ENCODE data around the gene KCNJ16.

Gene KCNJ16

DNA sequence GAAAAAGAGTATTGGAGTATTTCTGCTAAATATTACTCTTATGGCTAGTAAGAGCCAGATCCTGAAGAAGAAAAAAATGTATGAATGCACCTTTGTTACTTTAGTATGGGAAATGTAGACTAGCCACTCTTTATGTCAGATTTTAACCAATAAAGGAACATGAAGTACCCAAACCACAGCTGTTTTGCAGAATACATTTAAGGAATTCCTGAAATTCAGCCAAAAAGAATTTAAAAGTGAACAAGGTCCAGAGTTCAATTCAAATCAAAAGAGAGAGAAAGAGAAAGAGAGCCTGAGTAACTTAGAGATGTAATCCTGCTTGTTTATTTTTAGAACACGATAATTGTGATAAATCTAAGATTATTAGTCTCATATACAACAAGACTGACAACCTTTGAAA lies 1.2 kb downstream of the KCNJ16 start:
- no peak for DNase-seq (ENCODE audit: extremely low read depth, low read depth)
- TF ChIP-seq, protein P1, sequence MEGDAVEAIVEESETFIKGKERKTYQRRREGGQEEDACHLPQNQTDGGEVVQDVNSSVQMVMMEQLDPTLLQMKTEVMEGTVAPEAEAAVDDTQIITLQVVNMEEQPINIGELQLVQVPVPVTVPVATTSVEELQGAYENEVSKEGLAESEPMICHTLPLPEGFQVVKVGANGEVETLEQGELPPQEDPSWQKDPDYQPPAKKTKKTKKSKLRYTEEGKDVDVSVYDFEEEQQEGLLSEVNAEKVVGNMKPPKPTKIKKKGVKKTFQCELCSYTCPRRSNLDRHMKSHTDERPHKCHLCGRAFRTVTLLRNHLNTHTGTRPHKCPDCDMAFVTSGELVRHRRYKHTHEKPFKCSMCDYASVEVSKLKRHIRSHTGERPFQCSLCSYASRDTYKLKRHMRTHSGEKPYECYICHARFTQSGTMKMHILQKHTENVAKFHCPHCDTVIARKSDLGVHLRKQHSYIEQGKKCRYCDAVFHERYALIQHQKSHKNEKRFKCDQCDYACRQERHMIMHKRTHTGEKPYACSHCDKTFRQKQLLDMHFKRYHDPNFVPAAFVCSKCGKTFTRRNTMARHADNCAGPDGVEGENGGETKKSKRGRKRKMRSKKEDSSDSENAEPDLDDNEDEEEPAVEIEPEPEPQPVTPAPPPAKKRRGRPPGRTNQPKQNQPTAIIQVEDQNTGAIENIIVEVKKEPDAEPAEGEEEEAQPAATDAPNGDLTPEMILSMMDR (IDR thresholded peaks at IDR 0.05; ENCODE audit: low read depth, low read length), result no peak

DNA sequence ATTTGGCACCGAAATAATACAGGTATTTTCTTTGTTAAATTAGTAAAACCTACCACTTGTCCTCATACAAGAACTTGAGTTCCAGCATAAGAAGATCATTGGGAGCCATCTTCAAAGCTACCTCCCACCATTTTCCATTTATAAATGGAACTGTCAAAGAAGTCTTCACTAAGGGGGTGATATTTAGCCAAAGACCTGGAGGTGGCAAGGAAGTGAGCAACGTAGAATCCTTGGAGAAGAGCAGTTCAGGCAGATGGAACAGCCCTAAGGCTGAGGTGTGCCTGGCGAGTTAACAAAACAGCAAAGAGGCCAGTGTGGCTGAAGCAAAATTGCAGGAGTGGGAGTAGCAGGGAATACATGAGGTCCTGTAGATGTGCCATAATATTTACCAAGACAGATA lies 1.8 kb downstream of the KCNJ16 start:
- no peak for DNase-seq (ENCODE audit: extremely low read depth, low read depth)
- TF ChIP-seq, protein P1 (IDR thresholded peaks at IDR 0.05; ENCODE audit: low read depth, low read length), result no peak

DNA sequence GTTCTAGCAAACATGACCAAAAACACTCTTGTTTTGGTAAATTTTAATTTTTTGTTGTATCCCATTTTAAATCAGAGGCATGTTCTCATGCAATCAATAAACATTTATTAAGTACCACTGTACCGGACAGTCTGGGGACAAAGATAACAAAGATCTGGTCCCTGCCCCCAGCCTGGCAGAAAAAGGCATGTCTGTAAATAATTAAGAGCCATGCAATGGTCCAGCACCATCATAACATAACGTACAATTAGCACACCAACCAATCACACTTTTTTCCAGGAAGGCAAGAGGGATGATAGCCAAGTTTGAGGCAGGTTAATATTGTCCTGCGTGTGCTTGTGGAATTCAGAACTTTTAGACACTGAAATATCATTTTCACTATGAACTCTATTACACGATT lies 3.5 kb downstream of the KCNJ16 start:
- TF ChIP-seq, protein P1 (IDR thresholded peaks at IDR 0.05; ENCODE audit: low read depth, low read length), result no peak
- no peak for DNase-seq (ENCODE audit: extremely low read depth, low read depth)

DNA sequence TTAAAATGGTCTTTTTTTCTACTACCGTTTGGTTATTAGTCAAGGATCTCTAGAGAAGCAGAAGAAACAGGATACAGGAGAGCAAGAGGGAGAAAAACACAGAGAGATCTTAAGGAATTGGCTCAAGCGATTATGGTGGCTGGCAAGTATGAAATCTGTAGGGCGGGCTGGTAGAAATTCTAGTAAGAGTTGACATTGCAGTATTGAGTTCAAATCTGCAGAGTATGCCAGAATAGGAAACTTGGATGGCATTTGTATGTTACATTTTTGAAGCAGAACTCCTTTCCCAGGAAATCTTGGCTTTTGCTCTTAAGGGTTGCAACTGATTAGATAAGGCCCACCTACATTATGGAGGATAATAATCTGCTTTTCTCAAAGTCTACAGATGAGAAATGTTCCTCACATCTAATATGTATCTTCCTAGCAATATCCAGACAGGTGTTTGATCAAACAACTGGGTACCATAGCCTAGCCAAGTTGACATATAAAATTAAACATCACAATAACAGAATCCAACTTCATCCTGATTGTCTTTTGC lies 4.0 kb downstream of the KCNJ16 start:
- TF ChIP-seq, protein P1 (IDR thresholded peaks at IDR 0.05; ENCODE audit: low read depth, low read length), result no peak
- DNase-seq (ENCODE audit: extremely low read depth, low read depth), result no peak

DNA sequence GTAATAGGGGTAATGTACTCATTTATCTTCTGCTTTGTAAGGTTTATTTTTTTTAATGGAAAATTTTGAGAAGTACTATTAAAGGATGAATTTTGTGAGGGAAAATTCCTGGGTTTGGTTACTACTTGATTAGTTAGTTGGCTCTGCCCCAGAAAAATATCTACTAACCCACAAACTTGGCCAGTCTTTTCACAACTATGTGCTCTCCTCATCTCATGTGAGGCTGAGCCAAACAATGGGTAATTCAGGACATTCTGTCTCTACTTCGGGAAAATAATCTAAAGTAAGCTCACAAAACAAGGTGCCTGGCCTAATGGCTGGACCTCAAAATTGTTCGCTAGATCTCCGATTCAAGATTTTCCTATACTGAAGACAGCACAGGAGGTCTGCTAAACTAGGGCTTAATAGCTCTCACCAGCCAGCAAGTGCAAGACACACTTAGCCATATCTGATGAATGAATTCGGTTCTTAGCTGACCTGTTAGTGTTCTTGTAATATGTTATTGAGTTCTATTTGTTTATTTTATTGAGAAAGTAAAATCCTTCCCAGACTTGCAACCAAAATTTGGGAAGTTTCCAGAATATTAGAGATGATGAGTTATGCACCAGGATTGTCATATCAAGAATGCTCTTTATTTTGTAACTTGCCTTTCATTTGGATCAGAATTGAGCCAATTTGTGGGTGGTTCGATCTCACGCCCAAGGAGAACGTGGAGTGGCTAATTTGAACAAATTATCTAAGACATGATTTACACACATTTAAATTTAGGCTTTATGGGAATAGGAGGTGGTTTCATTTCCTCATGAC lies 5.7 kb downstream of the KCNJ16 start:
- TF ChIP-seq, protein P1 (IDR thresholded peaks at IDR 0.05; ENCODE audit: low read depth, low read length), result no peak
- DNase-seq (ENCODE audit: extremely low read depth, low read depth), result peak; percentile 35

DNA sequence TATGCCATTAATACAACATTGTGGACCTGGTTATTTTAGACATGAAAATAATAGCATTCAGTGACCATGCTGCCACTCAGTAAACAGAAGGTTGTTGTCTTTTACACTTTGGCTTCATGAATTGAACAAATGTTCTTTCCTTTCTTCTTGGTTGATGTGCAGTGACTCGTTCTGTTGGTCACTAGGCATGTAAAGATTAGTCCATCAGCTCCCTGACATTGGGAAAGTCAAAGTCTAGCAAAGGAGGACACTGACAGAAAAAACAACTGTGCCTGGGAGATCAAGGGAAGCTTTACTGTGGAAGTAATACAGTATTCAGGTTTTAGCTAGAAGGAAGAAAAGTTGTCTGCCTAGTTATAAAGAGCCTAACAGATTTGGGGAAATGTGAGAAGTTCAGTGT lies 6.9 kb downstream of the KCNJ16 start:
- no peak for DNase-seq (ENCODE audit: extremely low read depth, low read depth)
- TF ChIP-seq, protein P1 (IDR thresholded peaks at IDR 0.05; ENCODE audit: low read depth, low read length), result no peak

DNA sequence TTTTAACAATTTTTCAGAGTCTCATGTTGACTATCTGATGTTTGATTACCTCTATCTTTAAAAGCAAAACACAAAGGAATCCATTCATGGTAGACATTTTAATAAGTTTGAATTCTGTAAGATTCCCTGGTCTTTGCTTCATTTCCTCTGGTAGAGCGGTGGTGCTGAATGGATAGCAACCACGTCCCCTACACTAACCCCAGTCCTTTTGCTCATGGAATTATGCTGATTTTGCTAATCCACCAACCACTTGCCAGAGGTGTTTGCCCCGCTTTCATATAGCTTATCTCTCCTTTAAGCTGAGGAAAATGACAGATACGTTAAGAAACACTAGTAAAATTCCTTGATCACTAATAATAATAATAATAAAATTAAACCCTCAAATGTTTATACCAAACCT lies 9.5 kb downstream of the KCNJ16 start:
- TF ChIP-seq, protein P1 (IDR thresholded peaks at IDR 0.05; ENCODE audit: low read depth, low read length), result no peak
- no peak for DNase-seq (ENCODE audit: extremely low read depth, low read depth)

All from AG09319 (cell line).